H9 (cell line): ENCODE data around the gene BTN3A1. TPM values are rescaled to one million over a fixed set of nuclear protein-coding genes. Genes with fewer than 3 reads are reported as not detected.
"Not testable (repeated sequence)": the region's sequence is repeated elsewhere in the genome, so short reads cannot be mapped to it uniquely, and the experiment has no call there.

ENCODE experiments used
- DNase-seq: peaks from one replicate; pipeline ENCODE4 v3.0.0-alpha.2; 2017
- H2AFZ ChIP-seq: one replicate; pipeline ENCODE4 v1.6.1; 2013; ENCODE audit warnings: mild to moderate bottlenecking, low read length, control low read depth, moderate library complexity
- H2AK5ac ChIP-seq: 2 replicates; pipeline ENCODE4 v1.6.1; 2013; ENCODE audit warnings: low read length, control low read depth, mixed read lengths; ENCODE audit not compliant: insufficient read length
- H2BK120ac ChIP-seq: one replicate; pipeline ENCODE4 v1.6.1; 2013; ENCODE audit warnings: low read depth, mild to moderate bottlenecking, low read length, control low read depth, inconsistent platforms; ENCODE audit not compliant: poor library complexity, severe bottlenecking
- H2BK12ac ChIP-seq: 2 replicates; pipeline ENCODE4 v1.6.1; 2013; ENCODE audit warnings: low read length, control low read depth, mixed read lengths, low read depth; ENCODE audit not compliant: insufficient read length
- H2BK15ac ChIP-seq: 2 replicates; pipeline ENCODE4 v1.6.1; 2013; ENCODE audit warnings: low read depth, low read length, control low read depth
- H2BK20ac ChIP-seq: one replicate; pipeline ENCODE4 v1.6.1; 2013; ENCODE audit warnings: low read depth, mild to moderate bottlenecking, low read length, control low read depth, inconsistent platforms; ENCODE audit not compliant: poor library complexity, severe bottlenecking
- H2BK5ac ChIP-seq: 2 replicates; pipeline ENCODE4 v1.6.1; 2013; ENCODE audit warnings: low read length, control low read depth, mixed read lengths; ENCODE audit not compliant: insufficient read length
- H3K14ac ChIP-seq: 2 replicates; pipeline ENCODE4 v1.6.1; 2013; ENCODE audit warnings: low read length, control low read depth; ENCODE audit not compliant: insufficient read depth
- H3K18ac ChIP-seq: 2 replicates; pipeline ENCODE4 v1.6.1; 2013; ENCODE audit warnings: low read depth, mild to moderate bottlenecking, mixed read lengths, low read length, control low read depth; ENCODE audit not compliant: insufficient read length
- H3K23ac ChIP-seq: 2 replicates; pipeline ENCODE4 v1.6.1; 2013; ENCODE audit warnings: low read length, control low read depth, mixed read lengths, low read depth; ENCODE audit not compliant: insufficient read length
- H3K23me2 ChIP-seq: 2 replicates; pipeline ENCODE4 v1.6.1; 2013; ENCODE audit warnings: low read depth, mild to moderate bottlenecking, mixed read lengths, low read length, control low read depth; ENCODE audit not compliant: insufficient read length, poor library complexity, severe bottlenecking
- H3K27ac ChIP-seq: 2 replicates; pipeline ENCODE4 v1.5.1; 2013; ENCODE audit warnings: low read length, control low read depth, mixed read lengths, low read depth; ENCODE audit not compliant: insufficient read length
- H3K27me3 ChIP-seq: 2 replicates; pipeline ENCODE4 v1.6.1; 2013; ENCODE audit warnings: low read length, control low read depth, inconsistent platforms; ENCODE audit not compliant: insufficient read depth
- H3K4ac ChIP-seq: 2 replicates; pipeline ENCODE4 v1.6.1; 2013; ENCODE audit warnings: low read depth, mild to moderate bottlenecking, control low read depth, inconsistent platforms, low read length, moderate library complexity
- H3K4me1 ChIP-seq: 2 replicates; pipeline ENCODE4 v1.6.1; 2013; ENCODE audit warnings: low read length, control low read depth, inconsistent platforms; ENCODE audit not compliant: insufficient read depth
- H3K4me2 ChIP-seq: 2 replicates; pipeline ENCODE4 v1.6.1; 2013; ENCODE audit warnings: low read length, control low read depth, mixed read lengths; ENCODE audit not compliant: insufficient read length, insufficient read depth
- H3K56ac ChIP-seq: 2 replicates; pipeline ENCODE4 v1.6.1; 2013; ENCODE audit warnings: low read depth, mild to moderate bottlenecking, mixed read lengths, low read length, control low read depth; ENCODE audit not compliant: insufficient read length
- H3K79me1 ChIP-seq: 2 replicates; pipeline ENCODE4 v1.6.1; 2013; ENCODE audit warnings: low read depth, mild to moderate bottlenecking, moderate library complexity, low read length, control low read depth, inconsistent platforms; ENCODE audit not compliant: insufficient read depth, poor library complexity, severe bottlenecking
- H3K79me2 ChIP-seq: 2 replicates; pipeline ENCODE4 v1.6.1; 2013; ENCODE audit warnings: low read length, control low read depth, inconsistent platforms; ENCODE audit not compliant: insufficient read depth
- H3K9ac ChIP-seq: 2 replicates; pipeline ENCODE4 v1.6.1; 2013; ENCODE audit warnings: low read length, control low read depth, mixed read lengths; ENCODE audit not compliant: insufficient read length; ENCODE audit errors: extremely low read depth
- H3K9me3 ChIP-seq: one replicate; pipeline ENCODE4 v1.6.1; 2013; ENCODE audit warnings: low read depth, low read length, inconsistent platforms; ENCODE audit not compliant: control insufficient read depth
- H3T11ph ChIP-seq: one replicate; pipeline ENCODE4 v1.6.1; 2013; ENCODE audit warnings: mild to moderate bottlenecking, low read length, control low read depth, inconsistent platforms
- H4K20me1 ChIP-seq: one replicate; pipeline ENCODE4 v1.6.1; 2013; ENCODE audit not compliant: control insufficient read depth, insufficient read length, insufficient read depth
- H4K5ac ChIP-seq: 2 replicates; pipeline ENCODE4 v1.6.1; 2013; ENCODE audit warnings: low read depth, mild to moderate bottlenecking, mixed read lengths, low read length, control low read depth; ENCODE audit not compliant: insufficient read length
- H4K8ac ChIP-seq: replicated peaks from 2 replicates; pipeline ENCODE4 v1.6.1; 2013; ENCODE audit warnings: low read length, control low read depth, mixed read lengths, low read depth; ENCODE audit not compliant: insufficient read length
- H4K91ac ChIP-seq: 2 replicates; pipeline ENCODE4 v1.6.1; 2013; ENCODE audit warnings: low read depth, mild to moderate bottlenecking, moderate library complexity, mixed read lengths, low read length, control low read depth; ENCODE audit not compliant: insufficient read length
- H3K27ac Mint-ChIP-seq, 3 experiments: 2 replicates in 2 of 3; 3 replicates in 1 of 3; pipeline ENCODE4 v1.8.0; 2020 to 2021; ENCODE audit warnings: mixed read lengths in 3 of 3, mild to moderate bottlenecking in 1 of 3, moderate library complexity in 1 of 3
- H3K27me3 Mint-ChIP-seq: 2 replicates; pipeline ENCODE4 v1.8.0; 2021; ENCODE audit warnings: low read depth, mild to moderate bottlenecking, moderate library complexity, mixed read lengths
- H3K36me3 Mint-ChIP-seq, 3 experiments: 2 replicates in 2 of 3; 3 replicates in 1 of 3; pipeline ENCODE4 v1.8.0; 2020 to 2021; ENCODE audit warnings: low read depth in 3 of 3, mixed read lengths in 3 of 3; ENCODE audit not compliant: insufficient read depth in 1 of 3
- H3K4me1 Mint-ChIP-seq, 2 experiments: 2 replicates each; pipeline ENCODE4 v1.8.0; 2020; ENCODE audit warnings: mixed read lengths in 2 of 2
- H3K4me3 Mint-ChIP-seq, 2 experiments: 2 replicates in 1 of 2; 3 replicates in 1 of 2; pipeline ENCODE4 v1.8.0; 2020 to 2021; ENCODE audit warnings: mild to moderate bottlenecking in 2 of 2, mixed read lengths in 2 of 2, moderate library complexity in 1 of 2
- H3K9me3 Mint-ChIP-seq, 2 experiments: 2 replicates in 1 of 2; 3 replicates in 1 of 2; pipeline ENCODE4 v1.8.0; 2020; ENCODE audit warnings: mild to moderate bottlenecking in 2 of 2, mixed read lengths in 2 of 2, moderate library complexity in 1 of 2
- WGBS: extraction: QIAGEN DNeasy Blood & Tissue Kit; methylation state at CpG from one replicate; pipeline ENCODE4 v1.1.7; 2013; ENCODE audit warnings: missing lambda C conversion rate, low lambda C conversion rate, mixed read lengths; ENCODE audit not compliant: insufficient read length; ENCODE audit errors: extremely low coverage; 5-methylcytosine and 5-hydroxymethylcytosine counted together
- total RNA-seq: library from RNA; stranded (reverse); gene quantifications from 2 replicates; pipeline ENCODE4 v1.2.1, GENCODE V29; 2021
- TF ChIP-seq, protein P1 (sequence below): fragments of 200-600 bp; sonication (generic); conservative IDR thresholded peaks from 3 replicates; pipeline ENCODE4 v1.8.0; 2021; ENCODE audit warnings: antibody characterized with exemption, mild to moderate bottlenecking

BTN3A1 gene
- total RNA-seq, 1 experiment from 2014 or later, result 2.5 TPM

DNA sequence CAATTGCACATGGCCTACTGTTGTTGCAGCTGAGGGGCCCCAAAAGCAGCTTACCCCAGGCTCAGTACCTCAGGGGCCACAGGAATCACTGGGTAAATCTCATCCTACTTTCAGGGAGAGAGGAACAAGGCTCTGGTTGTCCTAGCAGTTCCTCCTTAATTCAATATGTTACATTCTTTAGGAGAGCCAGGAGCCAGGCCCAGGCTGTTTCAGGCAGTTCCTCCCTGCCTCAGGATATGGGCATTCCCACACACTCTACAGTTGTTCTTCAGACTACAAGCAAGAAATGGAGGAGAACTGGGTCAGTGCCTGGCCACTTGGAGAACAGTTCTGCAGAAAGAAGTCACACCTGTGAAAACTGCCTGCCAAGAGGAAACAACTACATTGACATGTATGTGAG lies 46.7 kb upstream of the BTN3A1 start:
- Mint-ChIP-seq H3K27me3 (no peaks in the 10 kb centered on the region), H3K4me3 (no peak overlapping the region; a peak in 1 of 5 replicates), H3K27ac (no peak overlapping the region), H3K9me3 (no peaks in the 10 kb centered on the region), H3K36me3 (no peaks in the 10 kb centered on the region), H3K4me1 (peaks cover 16 to 23% of the 10 kb centered on the region in 2 experiments)
- Histone ChIP-seq H2BK12ac (no peak overlapping the region), H2AK5ac (no peak overlapping the region), H4K5ac (no peak overlapping the region), H3K18ac (no peak overlapping the region), H3K23me2 (no peaks in the 10 kb centered on the region), H2BK120ac (no peak overlapping the region), H3K79me2 (no peaks in the 10 kb centered on the region), H2BK15ac (no peak overlapping the region), H3K4me1 (peaks cover 4% of the 10 kb centered on the region; the same call in 1 of the 2 replicates), H2BK20ac (no peak overlapping the region), H3K14ac (no peak overlapping the region), H3K56ac (no peak overlapping the region), H3K27me3 (no peaks in the 10 kb centered on the region), H2BK5ac (no peak overlapping the region), H2AFZ (no peak overlapping the region), H4K20me1 (no peaks in the 10 kb centered on the region), H3K4me2 (no peak overlapping the region), H3T11ph (no peak overlapping the region), H3K23ac (no peak overlapping the region), H3K9ac (no peak overlapping the region), H4K91ac (no peak overlapping the region), H3K79me1 (no peaks in the 10 kb centered on the region), H3K9me3 (no peaks in the 10 kb centered on the region), H4K8ac (no peak overlapping the region), H3K27ac (no peak overlapping the region), H3K4ac (no peak overlapping the region)
- TF ChIP-seq, protein P1, sequence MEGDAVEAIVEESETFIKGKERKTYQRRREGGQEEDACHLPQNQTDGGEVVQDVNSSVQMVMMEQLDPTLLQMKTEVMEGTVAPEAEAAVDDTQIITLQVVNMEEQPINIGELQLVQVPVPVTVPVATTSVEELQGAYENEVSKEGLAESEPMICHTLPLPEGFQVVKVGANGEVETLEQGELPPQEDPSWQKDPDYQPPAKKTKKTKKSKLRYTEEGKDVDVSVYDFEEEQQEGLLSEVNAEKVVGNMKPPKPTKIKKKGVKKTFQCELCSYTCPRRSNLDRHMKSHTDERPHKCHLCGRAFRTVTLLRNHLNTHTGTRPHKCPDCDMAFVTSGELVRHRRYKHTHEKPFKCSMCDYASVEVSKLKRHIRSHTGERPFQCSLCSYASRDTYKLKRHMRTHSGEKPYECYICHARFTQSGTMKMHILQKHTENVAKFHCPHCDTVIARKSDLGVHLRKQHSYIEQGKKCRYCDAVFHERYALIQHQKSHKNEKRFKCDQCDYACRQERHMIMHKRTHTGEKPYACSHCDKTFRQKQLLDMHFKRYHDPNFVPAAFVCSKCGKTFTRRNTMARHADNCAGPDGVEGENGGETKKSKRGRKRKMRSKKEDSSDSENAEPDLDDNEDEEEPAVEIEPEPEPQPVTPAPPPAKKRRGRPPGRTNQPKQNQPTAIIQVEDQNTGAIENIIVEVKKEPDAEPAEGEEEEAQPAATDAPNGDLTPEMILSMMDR, result no peak
- DNase-seq, result no peak

GRCh38 chr6:26357543-26357942 lies 44.5 kb upstream of the BTN3A1 start:
- not testable (repeated sequence) for H3K79me2 ChIP-seq, H3K18ac ChIP-seq, H4K91ac ChIP-seq, H3K27me3 ChIP-seq, H3K79me1 ChIP-seq, H3K27me3 Mint-ChIP-seq, H3K14ac ChIP-seq, H2BK120ac ChIP-seq, H3K23me2 ChIP-seq, H3K9me3 Mint-ChIP-seq, H3K9ac ChIP-seq, H3T11ph ChIP-seq, H4K8ac ChIP-seq, H3K36me3 Mint-ChIP-seq, H2BK15ac ChIP-seq, H3K4me3 Mint-ChIP-seq, H3K4ac ChIP-seq, H3K56ac ChIP-seq, H4K5ac ChIP-seq, DNase-seq, H2BK20ac ChIP-seq, H3K27ac ChIP-seq, H3K9me3 ChIP-seq, H3K4me2 ChIP-seq, H3K23ac ChIP-seq, H2BK12ac ChIP-seq, H2AFZ ChIP-seq, H3K4me1 ChIP-seq, H4K20me1 ChIP-seq, H2BK5ac ChIP-seq, H3K27ac Mint-ChIP-seq, H2AK5ac ChIP-seq
- peaks cover 16 to 20% of the 10 kb centered on the region in 2 experiments for H3K4me1 Mint-ChIP-seq
- WGBS, result no CpG with 5 or more reads among the region's 14 CpGs
